GM19324 (cell line): ENCODE measurements around the gene EFHC1.

Source experiments
- ATAC-seq: cut with Tn5 transposase; IDR thresholded peaks from one replicate; pipeline ENCODE4 v1.9.1; 2021; ENCODE audit warnings: mild to moderate bottlenecking, moderate library complexity; ENCODE audit not compliant: unreplicated experiment, low FRiP score

The EFHC1 gene

DNA sequence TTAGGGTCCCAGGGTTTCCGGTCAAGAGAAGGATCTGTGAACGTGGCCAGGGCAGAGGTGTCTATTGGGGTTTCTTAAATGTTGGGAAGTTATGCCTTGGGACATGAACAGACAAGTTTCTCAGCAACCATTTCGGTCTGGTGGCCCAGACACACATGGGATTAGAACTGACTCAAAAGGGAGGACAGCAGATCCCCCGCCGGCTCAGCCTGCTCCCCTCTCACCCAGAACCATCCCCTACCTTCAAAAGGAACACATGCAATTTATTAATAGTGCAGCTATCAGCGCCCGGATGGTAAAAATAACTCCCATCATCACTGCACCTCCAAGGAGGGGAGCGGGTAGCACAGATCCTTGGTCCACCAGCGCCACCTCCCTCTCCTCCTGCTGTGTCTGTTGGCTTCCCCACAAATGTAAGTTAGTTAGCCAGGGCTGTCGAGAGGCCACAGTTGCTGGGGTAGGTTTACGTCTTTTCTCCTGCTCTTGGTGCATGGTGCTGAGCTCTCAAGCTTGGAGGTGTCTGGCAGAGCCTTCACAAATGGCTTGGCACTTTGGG lies 79.6 kb downstream of the EFHC1 start:
- no peak for ATAC-seq

DNA sequence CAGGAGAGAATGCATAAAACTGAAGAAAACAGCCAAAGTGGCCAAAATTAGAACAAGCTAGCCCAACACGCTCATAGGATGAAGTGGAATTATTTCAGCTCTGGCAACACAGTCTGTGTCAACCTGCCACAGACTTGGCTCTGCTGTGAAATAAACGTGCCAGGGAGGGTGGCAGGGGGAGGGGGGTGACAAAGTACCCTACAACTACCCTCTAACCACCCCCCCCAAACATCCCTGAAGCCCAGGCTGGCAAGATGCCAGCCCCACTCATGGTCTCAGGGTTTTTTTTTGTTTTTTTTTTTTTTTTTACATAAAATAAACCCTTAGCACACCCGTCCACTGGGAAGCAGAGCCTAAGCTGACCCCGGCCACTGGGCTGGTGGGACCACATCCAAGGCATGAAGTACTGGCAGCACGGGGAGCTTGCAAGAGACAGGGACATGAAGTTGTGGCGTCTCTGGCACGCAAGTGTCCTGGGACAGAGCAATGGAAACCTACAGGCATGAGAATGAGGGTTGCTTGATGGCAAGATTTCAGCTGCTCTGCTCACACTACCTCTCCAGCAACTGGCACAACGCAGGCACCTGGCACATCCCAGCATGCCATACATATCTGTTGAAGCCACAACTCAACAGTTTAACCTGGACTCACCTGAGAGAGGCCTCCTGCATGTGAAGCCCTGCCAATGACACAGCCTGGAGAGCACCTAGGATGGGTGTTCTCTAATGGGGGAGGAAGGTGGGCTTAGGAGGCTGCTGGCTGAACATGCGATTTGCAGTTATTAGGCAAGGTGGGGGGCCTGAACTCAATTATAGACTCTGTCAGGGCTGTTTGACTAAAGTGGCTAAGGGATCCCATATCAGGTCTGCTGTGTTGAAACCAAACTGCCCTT lies 80.3 kb downstream of the EFHC1 start:
- no peak for ATAC-seq

DNA sequence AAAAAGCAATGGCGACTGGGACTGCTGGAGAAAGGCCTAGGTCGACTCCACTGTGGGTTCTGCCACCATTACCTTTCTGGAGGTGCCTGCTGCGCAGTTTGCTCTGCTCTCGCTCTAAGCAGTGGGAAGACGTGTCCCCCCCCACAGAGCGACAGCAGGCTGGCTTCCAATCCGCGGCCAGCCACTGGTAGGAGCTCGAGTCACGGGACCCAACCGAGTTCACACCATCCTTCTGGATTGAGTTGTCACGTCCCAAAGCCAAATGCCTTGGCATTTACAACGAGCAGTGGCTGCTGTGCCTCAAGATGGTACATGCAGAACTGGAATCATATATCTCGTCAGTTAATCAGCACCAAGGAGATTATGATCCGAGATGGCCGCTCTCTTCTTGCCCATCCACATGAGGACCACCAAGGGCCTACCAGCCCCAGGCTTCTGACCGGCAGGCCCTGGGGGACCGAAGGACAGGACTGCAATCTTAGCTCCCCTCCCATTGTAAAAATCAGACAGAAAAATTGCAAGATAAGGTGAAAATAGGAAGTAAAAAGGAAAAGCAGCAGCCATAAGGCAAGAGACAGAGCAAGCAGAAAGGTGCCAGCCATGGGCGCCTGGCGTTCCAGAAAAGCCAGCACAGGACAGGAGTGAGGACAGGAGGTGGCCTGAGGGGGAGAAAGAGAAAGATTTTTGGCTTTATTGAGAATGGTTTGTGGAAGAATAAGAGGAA lies 82.3 kb downstream of the EFHC1 start:
- ATAC-seq, result no peak

DNA sequence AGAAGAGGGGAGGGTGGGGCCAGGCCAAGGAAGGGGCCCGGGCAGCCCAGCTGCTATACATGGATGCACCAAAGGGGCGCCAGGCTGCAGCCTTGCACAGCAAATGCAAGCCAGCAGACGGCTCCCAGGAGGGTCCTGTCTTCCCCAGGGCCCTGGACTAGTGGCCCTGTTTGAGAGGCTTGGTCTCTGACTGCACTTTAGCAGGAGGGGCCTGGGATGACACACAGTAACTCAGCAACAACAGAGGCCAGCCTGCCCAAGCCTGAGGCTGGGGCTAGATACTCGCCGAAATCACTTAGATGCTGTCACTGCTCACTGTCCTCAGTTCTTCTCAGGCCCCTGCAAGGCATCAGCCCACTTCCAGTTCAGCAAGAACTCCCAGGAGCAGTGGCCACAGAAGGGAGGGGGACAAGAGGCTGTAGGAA lies 83.2 kb downstream of the EFHC1 start:
- no peak for ATAC-seq

DNA sequence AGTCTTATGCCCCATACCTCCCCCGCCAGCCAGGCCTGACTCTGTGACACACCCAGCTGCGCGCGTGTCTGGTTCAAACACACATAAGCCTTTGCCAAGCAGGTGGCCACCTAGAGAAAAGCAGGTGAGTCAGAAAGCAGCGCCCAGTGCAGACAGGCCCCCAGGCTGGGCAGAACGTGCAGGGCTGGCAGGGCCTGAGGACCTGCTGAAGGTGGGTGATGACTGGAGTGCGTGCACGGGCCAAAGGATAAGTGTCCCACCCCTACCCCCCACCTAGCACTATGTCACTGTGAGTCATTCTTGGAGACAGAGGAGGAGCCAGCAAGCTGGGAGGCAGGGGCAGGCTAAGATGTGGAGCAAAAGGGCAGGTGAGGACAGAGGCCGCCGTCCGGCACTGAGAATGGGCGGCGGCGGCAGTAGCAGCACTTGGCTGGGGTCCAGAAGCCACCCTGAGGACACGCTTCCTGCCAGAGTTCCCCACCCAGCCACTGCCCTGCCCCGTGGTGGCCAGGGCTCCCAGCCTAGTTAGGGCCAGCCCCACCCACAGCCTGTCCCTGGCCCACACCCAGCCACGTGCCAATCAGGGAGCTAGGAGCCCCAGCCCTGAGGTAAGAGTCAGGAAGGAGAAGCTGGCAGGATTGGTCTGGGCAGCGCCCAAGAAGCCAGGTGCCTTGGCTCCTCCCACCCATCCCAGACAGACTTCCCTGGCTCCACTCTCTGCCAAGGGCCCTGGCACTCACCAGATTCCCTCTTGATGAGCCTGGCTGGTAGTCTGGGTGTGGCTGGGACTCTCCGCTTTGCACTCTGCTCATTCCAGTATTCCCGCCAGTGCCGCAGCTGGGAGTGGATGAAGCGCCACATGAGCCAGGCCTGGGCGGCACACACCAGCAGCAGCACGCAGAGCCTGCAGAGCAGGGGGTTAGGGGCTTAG lies 84.0 kb downstream of the EFHC1 start:
- no peak for ATAC-seq

DNA sequence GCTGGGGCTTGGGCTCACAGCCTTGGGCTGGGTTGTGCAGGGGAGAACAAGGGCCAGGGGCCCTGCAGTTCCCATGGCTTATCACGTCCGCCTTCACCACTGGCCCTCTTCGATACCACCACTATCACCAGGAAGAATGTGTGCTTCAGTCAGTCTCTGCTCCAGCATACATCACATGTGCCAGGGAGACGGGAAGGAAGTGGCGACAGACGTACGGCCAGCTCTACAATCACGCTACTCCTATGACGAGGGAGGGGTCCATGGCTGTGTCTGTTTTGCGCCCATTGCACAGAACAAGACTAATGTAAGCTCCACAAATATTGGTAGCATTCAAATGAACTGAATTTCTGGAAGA lies 84.6 kb downstream of the EFHC1 start:
- no peak for ATAC-seq

DNA sequence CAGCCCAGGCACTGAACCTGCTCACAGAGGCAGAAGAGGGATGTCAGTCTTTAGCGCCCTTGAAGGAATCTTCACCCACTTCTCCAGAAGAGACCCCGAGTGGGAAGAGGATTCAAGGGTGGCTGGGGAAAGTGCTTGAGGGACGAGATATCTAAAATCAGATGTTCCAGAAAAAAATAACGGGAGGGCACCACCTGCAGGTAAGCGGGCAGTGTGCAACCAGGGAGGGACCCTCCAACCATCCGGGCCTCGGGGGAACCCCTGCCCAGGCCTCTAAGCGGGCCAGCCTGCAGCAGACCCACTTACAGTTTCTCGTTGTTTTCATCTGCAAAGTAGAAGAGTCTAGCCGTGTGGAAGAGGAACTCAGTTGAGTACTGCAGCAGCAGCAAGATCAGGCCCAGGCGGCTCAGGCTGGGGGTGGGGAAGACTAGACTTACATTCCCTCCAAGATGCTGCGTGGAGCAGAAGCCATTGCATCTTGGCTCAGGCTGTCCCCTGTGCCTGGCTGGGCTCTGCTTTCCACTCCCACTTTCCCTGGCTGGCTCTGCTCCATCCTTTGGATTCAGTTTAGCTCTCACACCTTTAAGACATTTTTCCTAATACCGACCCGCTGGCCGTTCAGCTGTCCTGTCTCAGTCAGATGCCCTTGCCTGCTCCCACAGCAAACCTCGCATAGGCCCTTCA lies 85.7 kb downstream of the EFHC1 start:
- ATAC-seq, result no peak

DNA sequence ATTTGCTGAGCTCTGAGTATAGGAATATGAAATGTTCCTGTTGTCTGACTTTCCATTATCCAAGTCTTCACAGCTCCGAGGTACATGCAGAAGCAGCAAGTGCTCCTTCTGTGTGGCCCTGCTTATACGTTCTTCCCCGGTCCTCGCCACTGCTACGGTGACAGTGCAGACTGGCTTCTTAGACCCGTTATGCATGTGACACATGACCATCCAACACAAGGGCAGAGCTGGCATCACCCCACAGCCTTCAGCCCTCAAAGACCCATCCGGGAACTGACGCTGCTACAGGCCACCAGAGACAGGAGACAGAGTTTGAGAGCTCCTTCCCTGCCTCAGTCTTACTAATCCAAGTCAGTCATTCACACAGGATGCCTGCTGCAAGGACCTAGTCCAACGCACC lies 86.3 kb downstream of the EFHC1 start:
- ATAC-seq, result no peak

DNA sequence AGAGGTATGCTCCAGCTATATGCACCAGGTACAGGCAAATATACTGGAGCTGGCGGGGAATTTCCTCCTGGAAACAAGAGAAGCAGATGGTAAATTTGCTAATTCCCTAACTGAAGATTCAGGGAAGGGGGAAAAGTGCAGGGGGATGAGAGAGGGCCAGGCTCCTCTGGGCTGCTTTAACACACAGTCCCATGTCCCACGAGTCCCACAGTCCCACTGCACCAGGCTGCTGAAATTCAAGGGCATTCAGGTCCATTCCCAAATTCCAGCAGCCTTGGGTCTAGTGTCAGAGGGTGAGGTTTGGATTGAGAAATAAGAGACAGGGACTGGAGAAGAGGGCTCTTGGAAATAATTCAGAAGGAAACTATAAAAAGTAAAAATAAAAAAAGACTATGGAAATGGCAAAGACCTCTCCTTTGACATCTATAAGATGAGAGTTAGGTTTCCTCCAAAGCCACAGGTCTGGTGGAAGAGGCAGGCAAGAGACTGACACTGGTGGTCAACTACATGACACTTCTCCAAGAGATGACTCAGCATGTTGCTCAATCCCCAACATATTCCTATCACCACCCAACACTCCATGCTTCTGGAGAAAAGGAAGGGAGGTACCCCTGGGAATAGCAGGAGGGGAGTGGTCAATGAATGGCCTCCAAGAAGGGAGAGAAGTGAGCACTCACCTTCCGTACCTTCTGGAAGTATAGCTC lies 87.6 kb downstream of the EFHC1 start:
- ATAC-seq, result no peak

DNA sequence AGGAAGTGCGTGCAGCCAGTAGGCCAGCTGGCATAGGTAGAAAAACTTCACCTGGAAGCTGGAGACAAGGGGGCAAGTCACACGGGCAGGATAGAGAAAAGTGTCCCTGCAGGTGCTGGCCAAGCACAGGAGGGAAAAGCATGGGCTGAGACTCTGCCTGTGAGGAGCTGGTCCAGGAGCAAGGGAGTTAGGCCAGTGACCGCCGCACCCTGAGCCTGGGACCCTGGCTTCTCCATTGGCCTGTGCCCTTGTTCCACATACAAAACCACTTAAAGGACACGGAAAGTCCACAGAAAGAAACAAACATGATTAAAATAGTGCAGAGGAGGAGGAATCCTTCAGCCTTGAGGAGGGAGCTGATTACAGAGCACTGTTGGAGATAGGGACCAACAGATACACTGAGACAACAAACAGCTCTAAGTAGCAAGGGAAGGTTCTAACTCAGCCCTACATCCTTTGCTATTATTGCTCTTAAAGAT lies 88.2 kb downstream of the EFHC1 start:
- no peak for ATAC-seq

DNA sequence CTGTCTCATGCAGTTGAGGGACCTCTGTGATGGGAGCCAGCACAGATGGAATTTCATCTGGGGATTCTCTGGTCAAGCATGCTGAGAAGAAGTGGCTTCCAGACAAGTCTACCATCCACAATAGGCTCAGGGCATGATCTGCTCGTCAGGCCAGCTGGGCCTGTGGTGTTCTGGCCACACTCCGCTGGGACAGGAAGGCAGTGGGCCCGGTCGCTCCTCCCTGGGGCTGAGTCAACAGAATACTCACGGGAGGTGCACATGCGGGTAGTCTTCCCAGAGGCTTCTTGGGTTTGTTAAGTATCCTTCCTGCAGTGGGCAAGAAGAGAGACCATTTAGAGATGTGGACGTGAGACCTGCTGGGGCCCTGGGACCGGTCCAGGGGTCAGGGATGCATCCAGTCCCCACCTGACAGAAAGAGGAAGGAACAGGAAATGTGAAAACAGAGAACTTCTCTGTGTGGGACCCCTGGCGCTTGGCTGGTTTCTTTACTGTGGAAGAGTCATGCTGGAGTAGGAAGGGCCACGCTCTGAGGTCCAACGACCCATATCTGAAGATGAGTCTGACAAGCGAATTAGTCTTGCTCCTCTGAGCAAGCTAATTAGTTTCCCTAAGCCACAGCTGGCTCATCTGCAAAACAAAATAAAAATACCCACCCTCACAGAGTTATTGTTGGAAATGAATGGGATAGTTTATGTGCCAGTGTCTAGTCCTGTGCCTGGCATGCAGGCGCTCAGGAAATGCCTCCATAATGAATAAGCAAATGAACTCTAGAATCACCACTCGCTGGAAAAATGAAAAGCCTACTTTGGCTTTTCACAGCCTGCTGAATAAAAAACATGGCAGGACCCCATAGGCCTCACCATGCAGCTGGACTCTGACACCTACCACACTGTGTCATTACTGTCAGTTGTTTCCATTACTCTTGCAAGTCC lies 89.4 kb downstream of the EFHC1 start:
- no peak for ATAC-seq

DNA sequence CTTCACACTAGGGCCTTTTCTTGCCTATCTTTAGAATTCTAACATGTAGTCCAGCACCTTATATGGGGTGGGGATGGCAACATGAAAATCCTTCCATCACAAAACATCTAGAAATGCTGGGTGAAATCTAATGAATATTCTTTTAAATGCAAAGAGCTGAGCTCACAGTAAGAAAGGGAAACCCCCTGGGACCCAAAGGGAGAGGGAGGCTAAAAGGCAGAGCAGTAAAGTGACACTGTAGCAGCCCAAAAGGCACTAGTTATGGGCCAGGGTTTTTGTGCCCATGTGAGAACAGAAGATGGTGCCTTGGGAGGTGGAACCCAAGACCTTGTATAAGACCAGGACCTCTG lies 90.0 kb downstream of the EFHC1 start:
- ATAC-seq, result no peak

DNA sequence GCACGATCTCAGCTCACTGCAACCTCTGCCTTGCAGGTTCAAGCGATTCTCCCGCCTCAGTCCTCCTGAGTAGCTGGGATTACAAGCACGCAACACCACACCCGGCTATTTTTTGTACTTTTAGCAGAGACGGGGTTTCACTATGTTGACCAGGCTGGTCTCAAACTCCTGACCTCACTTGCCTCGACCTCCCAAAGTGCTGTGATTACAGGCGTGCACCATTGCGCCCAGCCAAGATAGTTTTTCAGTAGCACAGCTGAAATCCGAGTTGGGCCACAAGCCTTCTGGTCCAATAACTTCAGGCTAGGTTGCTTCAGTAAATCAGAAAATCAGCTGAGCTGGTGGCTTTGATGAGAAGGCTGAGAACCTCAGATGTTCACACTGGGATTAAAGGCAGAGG lies 91.0 kb downstream of the EFHC1 start:
- no peak for ATAC-seq

DNA sequence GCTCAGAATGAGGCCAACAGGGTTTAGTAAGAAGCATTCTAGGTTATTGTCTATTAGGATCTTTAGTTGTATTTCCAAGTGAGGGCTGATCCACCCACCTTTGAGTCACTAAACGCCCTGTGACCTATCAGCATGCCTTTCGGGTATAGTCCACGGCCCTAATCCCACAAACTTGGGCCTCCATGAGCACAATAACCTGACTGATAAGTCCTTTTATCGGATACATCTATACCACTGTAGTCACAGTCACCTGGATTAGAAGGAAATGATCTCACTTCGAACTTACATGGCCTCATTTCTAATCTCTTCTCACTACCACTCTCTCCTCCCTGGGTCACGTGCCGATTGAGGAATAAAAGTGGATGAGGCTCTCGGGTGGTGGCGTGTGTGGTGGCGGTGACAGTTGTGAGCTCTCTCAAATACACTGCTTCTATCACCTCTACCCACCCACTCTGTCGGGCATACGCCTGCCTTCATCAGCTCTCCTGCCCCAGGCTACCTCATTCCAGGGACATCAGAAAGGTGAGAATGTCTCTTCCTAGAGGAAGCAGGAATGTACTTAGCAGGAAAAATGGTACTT lies 91.5 kb downstream of the EFHC1 start:
- no peak for ATAC-seq

DNA sequence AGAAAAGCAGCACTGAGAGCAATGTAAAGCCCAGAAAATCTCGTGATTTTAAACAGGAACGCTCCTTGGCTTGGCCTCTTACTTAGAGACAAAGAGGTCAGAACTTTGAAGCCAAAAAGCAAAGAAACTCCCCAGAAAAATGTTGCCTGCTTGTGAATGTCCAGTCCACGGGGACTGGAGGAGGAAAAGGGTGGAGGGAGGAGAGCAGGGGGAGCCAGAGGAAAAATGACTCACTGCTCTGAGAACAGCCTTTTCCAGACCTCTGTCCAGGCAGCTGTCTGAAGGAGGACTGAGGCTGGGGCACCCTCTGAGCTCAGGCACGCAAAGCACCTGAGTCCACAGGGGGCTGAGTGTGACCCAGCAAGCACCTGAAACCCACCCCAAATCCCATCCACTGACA lies 92.1 kb downstream of the EFHC1 start:
- ATAC-seq, result no peak

DNA sequence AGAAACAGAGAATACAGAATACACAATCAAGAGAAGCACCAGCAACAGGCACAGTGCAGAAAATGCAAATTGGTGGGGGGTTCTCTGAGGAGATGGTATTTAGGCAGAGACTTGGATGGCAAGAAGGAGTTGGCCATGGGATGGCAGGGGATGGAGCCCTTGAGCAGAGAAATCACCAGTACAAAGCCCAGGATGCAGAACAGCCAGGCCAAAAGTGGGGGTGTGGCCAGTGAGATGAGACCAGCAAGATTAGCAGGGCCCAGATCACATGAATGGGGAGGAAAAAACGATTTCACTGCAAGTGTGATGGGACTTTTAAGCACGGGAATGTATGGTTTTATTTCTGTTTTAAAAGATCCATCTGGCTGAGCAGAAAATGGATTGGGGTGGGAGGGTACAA lies 93.3 kb downstream of the EFHC1 start:
- ATAC-seq, result no peak

DNA sequence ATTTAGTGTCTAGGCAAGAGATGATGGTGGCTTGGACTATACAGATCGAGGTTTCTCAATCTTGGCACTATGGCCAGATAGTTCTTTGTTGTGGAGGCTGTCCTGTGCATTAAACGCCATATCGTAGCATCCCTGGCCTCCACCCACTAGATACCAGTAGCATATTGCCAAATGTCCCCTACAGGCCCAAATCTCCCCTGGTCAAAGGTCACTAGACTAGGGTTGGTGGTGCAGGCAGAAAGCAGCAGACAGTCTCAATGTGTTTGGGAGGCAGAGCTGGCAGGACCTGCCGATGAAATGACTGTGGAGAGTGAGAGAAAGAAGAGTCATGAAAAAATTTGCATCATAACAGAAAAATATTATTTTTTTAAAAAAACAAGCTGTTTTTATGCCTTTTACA lies 93.8 kb downstream of the EFHC1 start:
- ATAC-seq, result no peak

DNA sequence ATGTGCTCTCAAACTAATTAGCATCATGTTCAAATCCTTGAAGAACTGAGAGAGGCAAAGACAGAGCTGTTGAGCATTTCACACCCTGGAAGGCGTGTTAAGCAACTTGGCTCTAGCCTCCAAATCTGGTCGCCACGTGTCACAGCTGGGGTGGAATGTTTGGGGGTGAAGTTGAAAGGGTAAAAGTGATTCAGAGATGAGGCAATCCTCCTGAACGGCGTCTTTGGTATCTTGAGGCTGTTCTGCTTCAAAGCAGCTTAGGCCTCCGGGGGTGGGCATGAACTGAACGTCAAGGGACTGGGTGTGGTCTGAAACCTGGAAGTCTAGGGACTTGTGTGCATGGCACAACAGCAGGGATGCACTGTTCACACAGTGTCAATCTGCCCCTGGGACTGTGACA lies 94.4 kb downstream of the EFHC1 start:
- no peak for ATAC-seq
